GM12874 (cell line): Measurements from ENCODE around the gene IL37.

Experiments
- CTCF ChIP-seq: IDR thresholded peaks from 2 replicates; pipeline ENCODE4 v1.5.1; 2011; ENCODE audit warnings: low read depth, mild to moderate bottlenecking, control low read depth, low read length, moderate library complexity; ENCODE audit not compliant: insufficient read depth

Gene IL37

GRCh38 chr2:112910865-112911264 is at the start of gene IL37:
TSS of gene IL37 (plus strand) at chr2:112911165. CDS start at chr2:112913013, 1,848 bp downstream.
- no peak for TF ChIP-seq CTCF

- no peak for TF ChIP-seq CTCF
Measured at GRCh38 chr2:112864072-112864471, 46.9 kb upstream of the IL37 start.

GRCh38 chr2:112866128-112866835 is 44.7 kb upstream of the IL37 start:
- TF ChIP-seq CTCF = no peak

- TF ChIP-seq CTCF = no peak
Measured at GRCh38 chr2:112867701-112868631, 43.0 kb upstream of the IL37 start.

GRCh38 chr2:112869258-112869842 is 41.6 kb upstream of the IL37 start:
- TF ChIP-seq CTCF = no peak

GRCh38 chr2:112870841-112871835 is 39.8 kb upstream of the IL37 start:
- no peak for TF ChIP-seq CTCF
